Neural cell (in vitro differentiated cells): ENCODE measurements around the gene OR7D4. TPM values are rescaled to one million over a fixed set of nuclear protein-coding genes. Genes with fewer than 3 reads are reported as not detected.

ENCODE experiments used
- H2AFZ ChIP-seq: fragments of 200-600, 300-800 bp; sonication (generic), shearing (Covaris generic); 2 replicates; pipeline ENCODE4 v1.6.0; 2014; ENCODE audit warnings: low read depth, mild to moderate bottlenecking, antibody characterized with exemption, low read length, moderate library complexity
- H3F3A ChIP-seq: fragments of 200-600 bp; shearing (Covaris generic); 2 replicates; pipeline ENCODE4 v1.6.1; 2016; ENCODE audit warnings: mild to moderate bottlenecking, moderate library complexity, mixed read lengths, antibody characterized with exemption, low read length; ENCODE audit not compliant: insufficient read depth, poor library complexity, severe bottlenecking
- H3K27ac ChIP-seq: fragments of 200-600, 300-800 bp; sonication (generic), shearing (Covaris generic); 2 replicates; pipeline ENCODE4 v1.5.1; 2014; ENCODE audit warnings: mild to moderate bottlenecking, low read length, moderate library complexity
- H3K27me3 ChIP-seq: fragments of 300-800, 200-600 bp; sonication (generic), shearing (Covaris generic); 2 replicates; pipeline ENCODE4 v1.6.0; 2014; ENCODE audit warnings: mild to moderate bottlenecking, low read depth, low read length, moderate library complexity; ENCODE audit not compliant: insufficient read depth
- H3K36me3 ChIP-seq: fragments of 300-800, 200-600 bp; sonication (generic), shearing (Covaris generic); 2 replicates; pipeline ENCODE4 v1.5.1; 2014; ENCODE audit warnings: mild to moderate bottlenecking, antibody characterized with exemption, low read length, moderate library complexity; ENCODE audit not compliant: insufficient read depth
- H3K4me2 ChIP-seq: fragments of 300-800, 200-600 bp; sonication (generic), shearing (Covaris generic); 2 replicates; pipeline ENCODE4 v1.6.0; 2014; ENCODE audit warnings: mild to moderate bottlenecking, low read length
- H3K4me3 ChIP-seq: fragments of 300-800, 200-600 bp; sonication (generic), shearing (Covaris generic); 2 replicates; pipeline ENCODE4 v1.5.1; 2014; ENCODE audit warnings: mild to moderate bottlenecking, low read length, moderate library complexity
- H3K79me2 ChIP-seq: fragments of 200-600 bp; shearing (Covaris generic); replicated peaks from 2 replicates; pipeline ENCODE4 v1.6.0; 2014; ENCODE audit warnings: mild to moderate bottlenecking, low read length, moderate library complexity; ENCODE audit not compliant: insufficient read depth
- H3K9ac ChIP-seq: fragments of 300-800, 200-600 bp; sonication (generic), shearing (Covaris generic); 2 replicates; pipeline ENCODE4 v1.6.1; 2016; ENCODE audit warnings: mild to moderate bottlenecking, low read length, mixed read lengths
- H3K9me2 ChIP-seq: fragments of 200-600 bp; shearing (Covaris generic); 2 replicates; pipeline ENCODE4 v1.6.1; 2016; ENCODE audit warnings: mild to moderate bottlenecking, low read length, mixed read lengths; ENCODE audit not compliant: insufficient read depth
- H3K9me3 ChIP-seq: fragments of 200-600, 300-800 bp; sonication (generic), shearing (Covaris generic); 2 replicates; pipeline ENCODE4 v1.6.1; 2016; ENCODE audit warnings: mild to moderate bottlenecking, mixed run types, low read length, moderate library complexity, mixed read lengths
- H4K20me1 ChIP-seq: fragments of 200-600 bp; shearing (Covaris generic); 2 replicates; pipeline ENCODE4 v1.6.1; 2016; ENCODE audit warnings: mild to moderate bottlenecking, mixed run types; ENCODE audit not compliant: insufficient read depth
- EP300 ChIP-seq: fragments of 450-650 bp; conservative IDR thresholded peaks from 2 replicates; pipeline ENCODE4 v1.6.1; 2014; ENCODE audit warnings: antibody characterized with exemption, mild to moderate bottlenecking, moderate library complexity; ENCODE audit not compliant: poor library complexity, severe bottlenecking
- EZH2 ChIP-seq: fragments of 200-600, 300-800 bp; shearing (Covaris generic), sonication (generic); IDR thresholded peaks from 2 replicates; pipeline ENCODE4 v1.6.1; 2014; ENCODE audit warnings: antibody characterized with exemption, low read length, borderline replicate concordance, mild to moderate bottlenecking; ENCODE audit not compliant: insufficient read depth, poor library complexity, severe bottlenecking
- MXI1 ChIP-seq: fragments of 450-650 bp; conservative IDR thresholded peaks from 2 replicates; pipeline ENCODE4 v1.6.1; 2014; ENCODE audit warnings: antibody characterized with exemption, mild to moderate bottlenecking; ENCODE audit not compliant: poor library complexity, severe bottlenecking
- POLR2AphosphoS5 ChIP-seq: IDR thresholded peaks from 2 replicates; pipeline ENCODE4 v1.6.1; 2012
- RAD21 ChIP-seq: fragments of 450-650 bp; conservative IDR thresholded peaks from 2 replicates; pipeline ENCODE4 v1.6.1; 2014; ENCODE audit warnings: antibody characterized with exemption, mild to moderate bottlenecking, moderate library complexity
- SMC3 ChIP-seq: fragments of 450-650 bp; conservative IDR thresholded peaks from 2 replicates; pipeline ENCODE4 v1.6.1; 2014; ENCODE audit warnings: antibody characterized with exemption, mild to moderate bottlenecking, moderate library complexity; ENCODE audit not compliant: poor library complexity
- TAF1 ChIP-seq: IDR thresholded peaks from 2 replicates; pipeline ENCODE4 v1.6.1; 2012; ENCODE audit warnings: low read depth
- polyA plus RNA-seq: library from polyadenylated mRNA; depleted of rRNA; stranded (reverse); fragments of >200 nt; gene quantifications from 2 replicates; pipeline ENCODE4 v1.2.3, GENCODE V29; 2014
- TF ChIP-seq, protein P1 (sequence below): IDR thresholded peaks from 2 replicates; pipeline ENCODE4 v1.6.1; 2012; ENCODE audit warnings: borderline replicate concordance
- TF ChIP-seq, protein P2 (sequence below): fragments of 450-650 bp; IDR thresholded peaks from 2 replicates; pipeline ENCODE4 v1.5.1; 2014; ENCODE audit warnings: antibody characterized with exemption, mild to moderate bottlenecking, moderate library complexity; ENCODE audit not compliant: poor library complexity, severe bottlenecking

The OR7D4 gene
- polyA plus RNA-seq, 1 donor from 2014 or later = not detected

DNA sequence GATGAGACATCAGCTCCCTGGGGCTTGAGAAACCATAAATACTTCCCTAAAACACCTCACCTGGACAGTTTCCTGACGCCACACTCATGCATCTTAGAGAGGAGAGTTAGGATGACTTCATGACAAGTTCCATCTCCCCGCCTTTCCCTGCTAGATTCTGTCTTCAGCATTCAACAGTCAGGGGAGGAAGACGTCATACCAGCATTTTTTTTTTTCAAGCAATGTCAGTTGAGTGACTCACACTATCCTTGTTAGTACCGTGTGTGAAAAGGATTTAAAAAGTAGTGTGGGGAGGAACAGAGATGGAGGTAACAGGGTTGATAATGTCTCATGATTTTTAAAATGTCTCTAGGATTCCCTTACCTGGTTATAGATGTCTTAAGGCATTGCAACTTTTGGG, 40.5 kb downstream of the OR7D4 start, which contains the start of gene OR7D2:
OR7D2 (plus strand) TSS at position 79 of the 400 bp plus-strand sequence. CDS start 6,803 bp downstream, outside the sequence.
- H3K9me2 ChIP-seq = no peaks in the 10 kb centered on the region
- no peak within 1 kb of the TSS for H2AFZ ChIP-seq
- H3K9ac ChIP-seq = no peak within 1 kb of the TSS
- no peaks in the 10 kb centered on the region for H4K20me1 ChIP-seq
- H3K27me3 ChIP-seq = no peaks in the 10 kb centered on the region
- no peak within 1 kb of the TSS for H3K4me3 ChIP-seq
- H3K27ac ChIP-seq = no peak within 1 kb of the TSS
- H3F3A ChIP-seq = no peaks in the 10 kb centered on the region
- H3K4me2 ChIP-seq = no peak within 1 kb of the TSS
- TF ChIP-seq RAD21 = no peak
- TF ChIP-seq SMC3 = no peak
- no peak for TF ChIP-seq POLR2AphosphoS5
- TF ChIP-seq, protein P1, sequence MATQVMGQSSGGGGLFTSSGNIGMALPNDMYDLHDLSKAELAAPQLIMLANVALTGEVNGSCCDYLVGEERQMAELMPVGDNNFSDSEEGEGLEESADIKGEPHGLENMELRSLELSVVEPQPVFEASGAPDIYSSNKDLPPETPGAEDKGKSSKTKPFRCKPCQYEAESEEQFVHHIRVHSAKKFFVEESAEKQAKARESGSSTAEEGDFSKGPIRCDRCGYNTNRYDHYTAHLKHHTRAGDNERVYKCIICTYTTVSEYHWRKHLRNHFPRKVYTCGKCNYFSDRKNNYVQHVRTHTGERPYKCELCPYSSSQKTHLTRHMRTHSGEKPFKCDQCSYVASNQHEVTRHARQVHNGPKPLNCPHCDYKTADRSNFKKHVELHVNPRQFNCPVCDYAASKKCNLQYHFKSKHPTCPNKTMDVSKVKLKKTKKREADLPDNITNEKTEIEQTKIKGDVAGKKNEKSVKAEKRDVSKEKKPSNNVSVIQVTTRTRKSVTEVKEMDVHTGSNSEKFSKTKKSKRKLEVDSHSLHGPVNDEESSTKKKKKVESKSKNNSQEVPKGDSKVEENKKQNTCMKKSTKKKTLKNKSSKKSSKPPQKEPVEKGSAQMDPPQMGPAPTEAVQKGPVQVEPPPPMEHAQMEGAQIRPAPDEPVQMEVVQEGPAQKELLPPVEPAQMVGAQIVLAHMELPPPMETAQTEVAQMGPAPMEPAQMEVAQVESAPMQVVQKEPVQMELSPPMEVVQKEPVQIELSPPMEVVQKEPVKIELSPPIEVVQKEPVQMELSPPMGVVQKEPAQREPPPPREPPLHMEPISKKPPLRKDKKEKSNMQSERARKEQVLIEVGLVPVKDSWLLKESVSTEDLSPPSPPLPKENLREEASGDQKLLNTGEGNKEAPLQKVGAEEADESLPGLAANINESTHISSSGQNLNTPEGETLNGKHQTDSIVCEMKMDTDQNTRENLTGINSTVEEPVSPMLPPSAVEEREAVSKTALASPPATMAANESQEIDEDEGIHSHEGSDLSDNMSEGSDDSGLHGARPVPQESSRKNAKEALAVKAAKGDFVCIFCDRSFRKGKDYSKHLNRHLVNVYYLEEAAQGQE = no peak
- TF ChIP-seq TAF1 = no peak
- TF ChIP-seq EZH2 = no peak
- TF ChIP-seq MXI1 = no peak
- TF ChIP-seq, protein P2, sequence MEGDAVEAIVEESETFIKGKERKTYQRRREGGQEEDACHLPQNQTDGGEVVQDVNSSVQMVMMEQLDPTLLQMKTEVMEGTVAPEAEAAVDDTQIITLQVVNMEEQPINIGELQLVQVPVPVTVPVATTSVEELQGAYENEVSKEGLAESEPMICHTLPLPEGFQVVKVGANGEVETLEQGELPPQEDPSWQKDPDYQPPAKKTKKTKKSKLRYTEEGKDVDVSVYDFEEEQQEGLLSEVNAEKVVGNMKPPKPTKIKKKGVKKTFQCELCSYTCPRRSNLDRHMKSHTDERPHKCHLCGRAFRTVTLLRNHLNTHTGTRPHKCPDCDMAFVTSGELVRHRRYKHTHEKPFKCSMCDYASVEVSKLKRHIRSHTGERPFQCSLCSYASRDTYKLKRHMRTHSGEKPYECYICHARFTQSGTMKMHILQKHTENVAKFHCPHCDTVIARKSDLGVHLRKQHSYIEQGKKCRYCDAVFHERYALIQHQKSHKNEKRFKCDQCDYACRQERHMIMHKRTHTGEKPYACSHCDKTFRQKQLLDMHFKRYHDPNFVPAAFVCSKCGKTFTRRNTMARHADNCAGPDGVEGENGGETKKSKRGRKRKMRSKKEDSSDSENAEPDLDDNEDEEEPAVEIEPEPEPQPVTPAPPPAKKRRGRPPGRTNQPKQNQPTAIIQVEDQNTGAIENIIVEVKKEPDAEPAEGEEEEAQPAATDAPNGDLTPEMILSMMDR = no peak
- no peak for TF ChIP-seq EP300
- no peaks in the 10 kb centered on the region for H3K79me2 ChIP-seq
- no peaks in the 10 kb centered on the region for H3K36me3 ChIP-seq
- H3K9me3 ChIP-seq = no peaks in the 10 kb centered on the region

DNA sequence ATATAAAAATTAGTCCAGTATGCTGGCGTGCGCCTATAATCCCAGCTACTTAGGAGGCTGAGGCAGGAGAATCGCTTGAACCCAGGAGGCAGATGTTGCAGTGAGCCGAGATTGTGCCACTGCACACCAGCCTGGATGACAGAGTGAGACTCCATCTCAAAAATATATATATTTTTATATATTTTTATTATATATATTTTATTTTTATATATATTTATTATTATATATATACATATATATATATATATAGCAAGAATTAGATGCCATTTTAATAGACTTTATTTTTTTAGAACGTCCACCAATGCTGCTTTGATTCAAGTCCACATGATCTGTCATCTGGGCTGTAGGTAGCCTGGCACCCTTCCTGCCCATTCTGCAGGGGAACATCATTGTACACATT, 44.1 kb downstream of the OR7D4 start:
- no peak overlapping the region for H2AFZ ChIP-seq
- H3K4me3 ChIP-seq = no peak overlapping the region
- no peaks in the 10 kb centered on the region for H3K9me2 ChIP-seq
- TF ChIP-seq, protein P2 = no peak
- TF ChIP-seq RAD21 (no peak), EZH2 (no peak), SMC3 (no peak), MXI1 (no peak), POLR2AphosphoS5 (no peak), EP300 (no peak), TAF1 (no peak)
- TF ChIP-seq, protein P1 = no peak
- no peaks in the 10 kb centered on the region for H3K79me2 ChIP-seq
- H3K27me3 ChIP-seq = no peaks in the 10 kb centered on the region
- H3K9ac ChIP-seq = no peak overlapping the region
- H3K9me3 ChIP-seq = no peaks in the 10 kb centered on the region
- H3K27ac ChIP-seq = no peak overlapping the region
- H3F3A ChIP-seq = no peaks in the 10 kb centered on the region
- H3K36me3 ChIP-seq = no peaks in the 10 kb centered on the region
- H4K20me1 ChIP-seq = no peaks in the 10 kb centered on the region
- H3K4me2 ChIP-seq = no peak overlapping the region
